Right cardiac atrium (tissue), 5 donors: ENCODE measurements around the gene PACRG. TPM values are rescaled to one million over a fixed set of nuclear protein-coding genes. Genes with fewer than 3 reads are reported as not detected.

Source experiments
- ATAC-seq, 2 donors: fragments of 200-7000 bp; cut with Tn5 transposase; one replicate each; pipeline versions ENCODE4 v1.8.0 to v1.9.1; 2020; ENCODE audit warnings: moderate library complexity in 2 of 2, mild to moderate bottlenecking in 1 of 2
- DNase-seq, 3 donors: peaks; one replicate each; pipeline ENCODE4 v3.0.0-alpha.2; 2020
- H3K27ac ChIP-seq: one replicate; pipeline ENCODE4 v1.5.1; 2013; ENCODE audit warnings: mild to moderate bottlenecking, low read length, control low read depth, moderate library complexity
- H3K27me3 ChIP-seq: one replicate; pipeline ENCODE4 v1.6.1; 2013; ENCODE audit not compliant: control insufficient read depth, insufficient read depth
- H3K4me1 ChIP-seq: one replicate; pipeline ENCODE4 v1.6.1; 2013; ENCODE audit warnings: low read length; ENCODE audit not compliant: control insufficient read depth, insufficient read depth
- H3K4me3 ChIP-seq: one replicate; pipeline ENCODE4 v1.5.1; 2013; ENCODE audit warnings: low read length, control low read depth
- H3K9me3 ChIP-seq: one replicate; pipeline ENCODE4 v1.6.1; 2013; ENCODE audit warnings: low read length; ENCODE audit not compliant: control insufficient read depth
- WGBS: extraction: QIAGEN DNeasy Blood & Tissue Kit; methylation state at CpG from one replicate; pipeline ENCODE4 v1.1.7; 2013; 5-methylcytosine and 5-hydroxymethylcytosine counted together
- intact Hi-C, 4 donors: fragments of 100-400 bp; cut with DNase I; formaldehyde crosslinking; loops; one replicate each; pipeline versions ENCODE4 v1.11.0 to v1.14.0; 2022 to 2023
- polyA plus RNA-seq: library from polyadenylated mRNA; stranded (reverse); fragments of 200-250 nt; gene quantifications from one replicate; pipeline ENCODE4 v1.2.3, GENCODE V29; 2013
- total RNA-seq, 4 donors: library from RNA; stranded (reverse); fragmentation: NEBNext Ultra II Directional; extraction: Animal tissue kit (Norgen Biotek cat#: 25700); gene quantifications; one replicate each; pipeline ENCODE4 v1.2.1, GENCODE V29; 2021
- donor health status: healthy with polysubstance abuse.
- donor health status: DM: no; HTN: yes; CAD: no.
- donor health status: DM: no; HTN: no; CAD: no.
- donor health status: DM: no; HTN: yes; CAD: no; lungs with severe emphysema.
- donor health status: DM: yes; HTN: yes; CAD: no.

The PACRG gene
- total and polyA plus RNA-seq, 5 donors, result 3.9 to 9.4 (median 4.9) TPM

- H3K4me3 ChIP-seq, result no peak overlapping the region
- intact Hi-C loops, result loop anchor here in 3 of 4 donors (10.0 kb wide), 3 partner anchors 238 to 778 kb away; no protein-coding TSS in a partner anchor
- DNase-seq, result peak in 1 of 3 donors; percentile 33
- WGBS, result 93% methylated on average over 14 of the region's 14 CpGs
- no peak for ATAC-seq
- H3K27ac ChIP-seq, result no peak overlapping the region
- no peaks in the 10 kb centered on the region for H3K27me3 ChIP-seq
- no peaks in the 10 kb centered on the region for H3K4me1 ChIP-seq
- H3K9me3 ChIP-seq, result no peaks in the 10 kb centered on the region
Observed at GRCh38 chr6:163186527-163186926, 458.8 kb downstream of the PACRG start.

GRCh38 chr6:163187201-163187600, 459.4 kb downstream of the PACRG start:
- H3K4me1 ChIP-seq, result no peaks in the 10 kb centered on the region
- DNase-seq (no peak), ATAC-seq (no peak)
- no peaks in the 10 kb centered on the region for H3K27me3 ChIP-seq
- 98% methylated on average over 17 of the region's 17 CpGs for WGBS
- H3K27ac ChIP-seq, result no peak overlapping the region
- intact Hi-C loops, result loop anchor here in 3 of 4 donors (10.0 kb wide), 3 partner anchors 238 to 778 kb away; no protein-coding TSS in a partner anchor
- H3K4me3 ChIP-seq, result no peak overlapping the region
- no peaks in the 10 kb centered on the region for H3K9me3 ChIP-seq

GRCh38 chr6:163187606-163188005, 459.8 kb downstream of the PACRG start:
- H3K9me3 ChIP-seq, result no peaks in the 10 kb centered on the region
- no peaks in the 10 kb centered on the region for H3K4me1 ChIP-seq
- WGBS, result 96% methylated on average over 11 of the region's 11 CpGs
- DNase-seq, result no peak
- H3K4me3 ChIP-seq, result no peak overlapping the region
- no peak overlapping the region for H3K27ac ChIP-seq
- H3K27me3 ChIP-seq, result no peaks in the 10 kb centered on the region
- intact Hi-C loops, result loop anchor here in 3 of 4 donors (10.0 kb wide), 3 partner anchors 237 to 777 kb away; no protein-coding TSS in a partner anchor
- no peak for ATAC-seq

- Histone ChIP-seq H3K27ac (no peak overlapping the region), H3K9me3 (no peaks in the 10 kb centered on the region), H3K4me3 (no peak overlapping the region), H3K27me3 (no peaks in the 10 kb centered on the region), H3K4me1 (no peaks in the 10 kb centered on the region)
- no peak for DNase-seq
- ATAC-seq, result no peak
- 85% methylated on average over 6 of the region's 6 CpGs for WGBS
- intact Hi-C loops, result loop anchor here in 3 of 4 donors (10.0 kb wide), 3 partner anchors 236 to 776 kb away; no protein-coding TSS in a partner anchor
Observed at GRCh38 chr6:163188746-163189145, 461.0 kb downstream of the PACRG start.

- DNase-seq (peak in 1 of 3 donors; percentile 17), ATAC-seq (no peak)
- Histone ChIP-seq H3K4me3 (no peak overlapping the region), H3K27me3 (no peaks in the 10 kb centered on the region), H3K9me3 (no peaks in the 10 kb centered on the region), H3K4me1 (no peaks in the 10 kb centered on the region), H3K27ac (no peak overlapping the region)
- 97% methylated on average over 7 of the region's 7 CpGs for WGBS
- intact Hi-C loops, result loop anchor here in 3 of 4 donors (10.0 kb wide), 3 partner anchors 235 to 775 kb away; no protein-coding TSS in a partner anchor
Observed at GRCh38 chr6:163189609-163190008, 461.8 kb downstream of the PACRG start.

- H3K4me1 ChIP-seq, result no peaks in the 10 kb centered on the region
- intact Hi-C loops, result no loop called here
- H3K9me3 ChIP-seq, result no peaks in the 10 kb centered on the region
- DNase-seq (no peak), ATAC-seq (no peak)
- 75% methylated on average over 4 of the region's 4 CpGs for WGBS
- no peak overlapping the region for H3K27ac ChIP-seq
- no peaks in the 10 kb centered on the region for H3K27me3 ChIP-seq
- H3K4me3 ChIP-seq, result no peak overlapping the region
Observed at GRCh38 chr6:163190786-163191185, 463.0 kb downstream of the PACRG start.

GRCh38 chr6:163191704-163192537, 464.1 kb downstream of the PACRG start:
- Histone ChIP-seq H3K27ac (no peak overlapping the region), H3K4me3 (no peak overlapping the region), H3K4me1 (no peaks in the 10 kb centered on the region), H3K9me3 (no peaks in the 10 kb centered on the region), H3K27me3 (no peaks in the 10 kb centered on the region)
- 51% methylated on average over 7 of the region's 7 CpGs for WGBS
- DNase-seq (no peak), ATAC-seq (no peak)
- intact Hi-C loops, result no loop called here

- ATAC-seq (no peak), DNase-seq (no peak)
- H3K9me3 ChIP-seq, result no peaks in the 10 kb centered on the region
- intact Hi-C loops, result no loop called here
- H3K4me3 ChIP-seq, result no peak overlapping the region
- H3K27ac ChIP-seq, result no peak overlapping the region
- 54% methylated on average over 5 of the region's 5 CpGs for WGBS
- H3K27me3 ChIP-seq, result no peaks in the 10 kb centered on the region
- H3K4me1 ChIP-seq, result no peaks in the 10 kb centered on the region
Observed at GRCh38 chr6:163192591-163192990, 464.8 kb downstream of the PACRG start.

GRCh38 chr6:163193326-163193725, 465.6 kb downstream of the PACRG start:
- WGBS, result 78% methylated on average over 7 of the region's 7 CpGs
- no peak for ATAC-seq
- intact Hi-C loops, result no loop called here

GRCh38 chr6:163195721-163196691, 468.2 kb downstream of the PACRG start:
- DNase-seq (no peak), ATAC-seq (no peak)
- H3K27me3 ChIP-seq, result no peaks in the 10 kb centered on the region
- H3K9me3 ChIP-seq, result no peaks in the 10 kb centered on the region
- no peaks in the 10 kb centered on the region for H3K4me1 ChIP-seq
- intact Hi-C loops, result no loop called here
- no peak overlapping the region for H3K4me3 ChIP-seq
- H3K27ac ChIP-seq, result no peak overlapping the region
- WGBS, result 94% methylated on average over 31 of the region's 31 CpGs

More at GRCh38 chr6:163193326-163193725, 465.6 kb downstream of the PACRG start:
- H3K4me1 ChIP-seq, result no peaks in the 10 kb centered on the region
- H3K9me3 ChIP-seq, result no peaks in the 10 kb centered on the region
- H3K4me3 ChIP-seq, result no peak overlapping the region
- no peak overlapping the region for H3K27ac ChIP-seq
- no peak for DNase-seq
- no peaks in the 10 kb centered on the region for H3K27me3 ChIP-seq
